ENCODE data around the gene LRRN4.

LRRN4 gene

DNA sequence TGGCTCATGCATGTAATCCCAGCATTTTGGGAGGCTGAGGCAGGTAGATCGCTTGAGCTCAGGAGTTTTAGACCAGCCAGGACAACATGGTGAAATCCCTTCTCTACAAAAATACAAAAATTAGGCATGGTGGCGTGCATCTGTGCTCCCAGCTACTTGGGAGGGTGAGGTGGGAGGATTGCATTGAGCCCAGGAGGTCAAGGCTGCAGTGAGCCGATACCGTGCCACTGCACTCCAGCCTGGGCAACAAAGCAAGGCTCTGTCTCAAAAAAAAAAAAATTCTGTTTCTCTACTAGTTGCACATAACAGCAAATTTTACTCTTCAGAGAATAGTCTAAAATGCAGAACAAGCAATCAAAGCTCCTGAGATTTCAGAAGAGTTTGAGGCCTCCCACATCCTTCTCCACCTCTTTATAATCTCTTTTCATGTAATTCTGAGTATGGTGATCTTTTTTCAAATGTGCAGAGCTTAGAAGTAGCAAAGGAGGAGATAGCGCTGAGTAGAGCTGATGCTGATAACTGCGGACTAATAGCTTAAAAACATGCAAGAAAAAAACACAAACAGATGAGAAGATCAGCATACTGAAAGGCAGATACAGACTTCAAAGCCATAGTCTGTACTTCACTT lies 23.3 kb downstream of the LRRN4 start:
- DNase-seq (ENCODE audit: low spot score), result no peak

- DNase-seq (ENCODE audit: low spot score), result no peak
These were observed 24.3 kb downstream of the LRRN4 start for GRCh38 chr20:6029538-6029937.

- no peak for DNase-seq (ENCODE audit: low spot score)
These were observed 25.0 kb downstream of the LRRN4 start for GRCh38 chr20:6028818-6029217.

GRCh38 chr20:6026051-6026450 lies 27.8 kb downstream of the LRRN4 start:
- no peak for DNase-seq (ENCODE audit: low spot score)

DNA sequence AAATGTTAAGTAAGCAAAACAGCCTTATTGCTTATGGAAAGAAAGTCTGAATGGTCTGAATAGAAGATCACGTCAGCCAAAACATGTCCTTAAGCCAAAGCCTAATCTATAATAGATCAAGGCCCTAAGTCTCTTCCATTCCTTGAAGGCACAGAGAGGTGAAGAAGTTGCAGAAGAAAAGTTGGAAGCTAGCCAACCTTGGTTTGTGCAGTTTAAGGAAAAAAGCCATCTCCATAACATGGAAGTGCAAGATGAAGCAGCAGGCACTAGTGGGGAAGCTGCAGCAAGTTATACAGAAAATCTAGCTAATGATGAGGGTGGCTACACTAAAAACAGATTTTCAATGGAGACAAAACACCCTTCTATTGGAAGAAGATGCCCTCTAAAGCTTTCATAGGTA lies 29.1 kb downstream of the LRRN4 start:
- no peak for DNase-seq (ENCODE audit: low spot score)

GRCh38 chr20:6017880-6018279 lies 36.0 kb downstream of the LRRN4 start:
- DNase-seq (ENCODE audit: low spot score), result no peak

DNA sequence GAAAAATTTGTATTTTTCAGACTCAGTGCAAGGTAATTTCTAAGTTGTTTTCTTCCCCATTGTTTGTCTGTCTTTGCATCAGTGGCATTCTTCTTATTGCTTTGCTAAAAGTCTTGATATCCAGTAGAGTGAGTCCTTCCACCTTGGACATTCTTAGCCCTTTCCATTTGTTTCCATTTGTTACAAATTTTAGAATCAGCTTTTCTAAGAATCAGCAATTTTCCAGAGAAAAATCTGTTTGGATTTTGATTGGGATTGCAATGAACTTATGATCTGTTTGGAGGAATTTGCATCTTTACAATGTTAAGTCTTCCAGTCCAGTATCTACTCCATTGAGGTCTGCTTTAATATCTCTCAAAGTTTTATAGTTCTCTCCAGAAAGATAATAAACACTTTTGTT lies 36.4 kb downstream of the LRRN4 start:
- no peak for DNase-seq (ENCODE audit: low spot score)

GRCh38 chr20:6014957-6015356 lies 38.9 kb downstream of the LRRN4 start:
- DNase-seq (ENCODE audit: low spot score), result no peak

DNA sequence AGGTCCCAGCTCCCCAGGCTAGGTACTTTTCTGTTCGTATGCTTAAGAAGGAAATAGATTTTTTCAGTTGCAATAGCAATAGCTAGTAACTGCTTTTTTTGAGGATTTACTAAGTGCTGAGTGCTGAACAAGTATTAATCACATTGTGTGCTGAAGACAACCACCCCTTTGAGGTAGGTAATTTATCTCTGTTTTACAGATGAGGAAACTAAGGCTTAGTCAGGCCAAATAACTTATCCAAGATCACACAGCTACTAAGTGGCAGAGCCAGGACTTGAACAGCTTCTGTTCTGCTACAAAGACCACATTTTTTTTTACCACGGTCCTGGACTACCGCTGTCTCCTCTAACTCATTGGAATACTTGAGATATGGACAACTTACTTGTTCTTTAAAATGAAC lies 39.8 kb downstream of the LRRN4 start:
- peak; percentile 70 for DNase-seq (ENCODE audit: low spot score)

GRCh38 chr20:6012179-6012578 lies 41.7 kb downstream of the LRRN4 start:
- DNase-seq (ENCODE audit: low spot score), result peak; percentile 74

GRCh38 chr20:6008254-6008653 lies 45.6 kb downstream of the LRRN4 start:
- DNase-seq (ENCODE audit: low spot score), result peak; percentile 29

GRCh38 chr20:6007529-6008103 lies 46.2 kb downstream of the LRRN4 start:
- peak; percentile 25 for DNase-seq (ENCODE audit: low spot score)

- DNase-seq (ENCODE audit: low spot score), result peak; percentile 14
These were observed 46.7 kb downstream of the LRRN4 start for GRCh38 chr20:6007094-6007528.

- DNase-seq (ENCODE audit: low spot score), result no peak
These were observed 47.3 kb downstream of the LRRN4 start for GRCh38 chr20:6006603-6006949.

- no peak for DNase-seq (ENCODE audit: low spot score)
These were observed 53.0 kb downstream of the LRRN4 start for GRCh38 chr20:6000871-6001270.

DNA sequence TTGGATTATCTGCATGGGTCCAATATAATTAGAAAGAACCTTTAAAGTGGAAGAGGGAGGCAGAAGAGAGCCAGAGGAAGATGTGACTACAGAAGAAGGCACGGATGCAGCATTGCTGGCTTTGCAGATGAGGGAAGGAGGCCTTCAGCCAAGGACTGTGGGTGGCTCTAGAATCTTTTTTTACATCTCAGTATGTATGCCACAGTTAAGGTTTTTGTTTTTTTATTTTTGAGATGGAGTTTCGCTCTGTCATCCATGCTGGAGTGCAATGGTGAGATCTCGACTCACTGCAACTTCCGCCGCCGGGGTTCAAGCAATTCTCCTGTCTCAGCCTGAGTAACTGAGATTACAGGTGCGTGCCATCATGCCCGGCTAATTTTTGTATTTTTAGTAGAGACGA lies 54.1 kb downstream of the LRRN4 start:
- no peak for DNase-seq (ENCODE audit: low spot score)

DNA sequence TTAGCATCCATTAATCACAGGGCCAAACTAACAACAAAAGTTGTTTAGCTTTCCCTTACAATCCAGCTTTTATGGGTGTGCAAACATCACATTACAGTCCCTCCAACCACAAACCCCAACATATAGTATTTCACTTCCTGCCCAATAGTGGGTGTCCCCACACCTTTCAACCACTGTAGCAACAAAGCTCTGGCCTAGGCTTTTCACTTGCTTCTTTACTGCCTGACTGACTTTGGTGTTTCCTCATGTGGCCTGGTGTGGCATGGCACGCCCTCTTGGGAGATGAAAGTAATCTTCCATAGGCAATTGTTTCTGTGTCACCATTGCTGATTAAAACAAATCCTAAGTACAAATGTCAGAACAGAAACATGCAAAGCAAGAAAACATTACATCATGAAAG lies 57.1 kb downstream of the LRRN4 start:
- no peak for DNase-seq (ENCODE audit: low spot score)

DNA sequence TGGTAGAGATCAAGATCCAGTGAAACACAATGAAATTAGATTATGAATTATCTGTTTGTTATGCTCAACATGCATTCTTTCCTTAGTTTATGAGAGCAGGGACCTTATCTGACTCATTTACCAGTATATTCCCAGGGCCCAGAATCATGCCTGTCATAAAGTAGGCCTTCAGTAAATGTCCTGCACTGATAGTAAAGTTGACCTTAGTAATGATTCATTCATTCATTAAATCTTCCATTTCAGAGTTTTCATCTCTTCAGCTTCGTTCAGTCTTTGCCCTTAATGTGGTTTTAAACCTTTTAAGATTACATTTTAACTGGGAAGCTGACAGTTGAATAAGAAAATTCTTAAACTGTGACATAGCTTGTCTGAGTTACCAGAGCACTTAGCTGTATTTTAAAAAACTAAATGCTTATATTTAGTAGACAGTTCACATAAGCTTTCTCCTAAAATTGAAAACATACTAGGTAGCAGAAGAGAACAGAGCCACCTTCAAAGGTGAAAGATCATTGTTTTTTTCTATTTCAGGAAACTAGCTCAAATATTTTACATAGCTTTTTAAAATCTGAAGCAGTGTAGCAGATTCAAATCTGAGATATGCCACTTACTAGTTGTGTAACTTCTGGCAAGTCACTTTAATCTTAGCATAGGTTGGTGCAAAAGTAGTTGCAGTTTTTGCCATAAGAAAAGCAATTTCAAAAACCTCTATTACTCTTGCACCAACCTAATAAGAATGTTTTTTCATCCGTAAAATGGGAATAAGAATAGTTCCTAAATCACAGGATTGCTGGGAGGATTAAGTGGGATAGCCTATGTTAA lies 62.0 kb downstream of the LRRN4 start:
- DNase-seq (ENCODE audit: low spot score), result no peak

DNA sequence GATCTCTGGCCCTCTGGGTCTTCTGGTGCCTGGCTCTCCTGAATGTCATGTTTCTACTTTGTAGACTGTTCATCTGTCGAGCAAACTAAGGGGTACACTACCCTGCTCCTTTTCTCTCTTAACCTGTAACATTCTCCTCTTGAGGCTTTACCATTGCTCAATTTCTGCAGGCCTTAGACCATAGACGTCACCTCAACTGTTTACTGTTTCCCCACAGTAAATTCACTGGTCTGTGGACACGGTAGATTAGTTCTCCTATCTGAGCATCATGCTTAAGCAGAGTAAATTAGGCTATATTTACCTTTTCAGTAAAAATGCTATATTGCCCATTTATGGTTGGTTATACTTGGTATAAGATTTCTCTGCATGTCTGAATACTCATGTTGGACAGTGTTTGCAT lies 62.9 kb downstream of the LRRN4 start:
- no peak for DNase-seq (ENCODE audit: low spot score)

All from hematopoietic multipotent progenitor cell treated with erythropoietin and hydrocortisone succinate and interleukin-3 and kit ligand, for 15 days (in vitro differentiated cells).